CD4-positive, alpha-beta T cell treated with Interleukin-12 subunit alpha and Interleukin-12 subunit beta, for 1 hour (primary cell): ENCODE results near the gene PPT2.
A peak's percentile ranks its signal among the peaks of the same experiment; 100 is the strongest.

Experiments
- DNase-seq: peaks from one replicate; pipeline ENCODE4 v3.0.0-alpha.2; 2020

The PPT2 gene

GRCh38 chr6:32153564-32154513 lies at the start of gene PPT2:
PPT2 (plus strand) TSS chr6:32154141; CDS start chr6:32154595, 454 bp downstream.
- DNase-seq, result peak; percentile 83

GRCh38 chr6:32105433-32105832 lies 48.5 kb upstream of the PPT2 start:
- DNase-seq, result no peak

- no peak for DNase-seq
Measured at GRCh38 chr6:32107406-32107805, 46.5 kb upstream of the PPT2 start.

GRCh38 chr6:32108094-32108627 lies 45.8 kb upstream of the PPT2 start:
- DNase-seq, result no peak

- DNase-seq, result no peak
Measured at GRCh38 chr6:32108727-32109113, 45.2 kb upstream of the PPT2 start.

GRCh38 chr6:32109114-32109764 lies 44.7 kb upstream of the PPT2 start, which contains the start of gene TNXB:
TNXB (minus strand) TSS chr6:32109338; CDS start chr6:32098198, 11,140 bp downstream.
- no peak for DNase-seq

GRCh38 chr6:32109765-32110160 lies 44.2 kb upstream of the PPT2 start:
- no peak for DNase-seq

GRCh38 chr6:32110632-32111031 lies 43.3 kb upstream of the PPT2 start:
- DNase-seq, result no peak

- DNase-seq, result no peak
Measured at GRCh38 chr6:32111424-32112066, 42.4 kb upstream of the PPT2 start.

- DNase-seq, result no peak
Measured at GRCh38 chr6:32112431-32112980, 41.4 kb upstream of the PPT2 start.

GRCh38 chr6:32113386-32114352 lies 40.3 kb upstream of the PPT2 start:
- no peak for DNase-seq

- no peak for DNase-seq
Measured at GRCh38 chr6:32114796-32115195, 39.1 kb upstream of the PPT2 start.

GRCh38 chr6:32115623-32116022 lies 38.3 kb upstream of the PPT2 start:
- DNase-seq, result no peak

- peak; percentile 13 for DNase-seq
Measured at GRCh38 chr6:32116674-32117073, 37.3 kb upstream of the PPT2 start.

- no peak for DNase-seq
Measured at GRCh38 chr6:32117461-32117860, 36.5 kb upstream of the PPT2 start.

- peak; percentile 74 for DNase-seq
Measured at GRCh38 chr6:32118782-32119628, 34.9 kb upstream of the PPT2 start.

- DNase-seq, result no peak
Measured at GRCh38 chr6:32120573-32121059, 33.3 kb upstream of the PPT2 start.

GRCh38 chr6:32123681-32124080 lies 30.3 kb upstream of the PPT2 start:
- no peak for DNase-seq

- DNase-seq, result no peak
Measured at GRCh38 chr6:32126880-32127279, 27.1 kb upstream of the PPT2 start.

- no peak for DNase-seq
Measured at GRCh38 chr6:32127409-32127716, 26.6 kb upstream of the PPT2 start.
